Measurements from ENCODE around the gene BRI3. TPM values are rescaled to one million over a fixed set of nuclear protein-coding genes. Genes with fewer than 3 reads are reported as not detected.

Gene BRI3
- total and polyA plus RNA-seq, 10 of the 15 experiments (the other 5 are each of a cell fraction or from before 2014, with no cell fraction given): 4.5 to 56.3 (median 21.5) TPM

DNA sequence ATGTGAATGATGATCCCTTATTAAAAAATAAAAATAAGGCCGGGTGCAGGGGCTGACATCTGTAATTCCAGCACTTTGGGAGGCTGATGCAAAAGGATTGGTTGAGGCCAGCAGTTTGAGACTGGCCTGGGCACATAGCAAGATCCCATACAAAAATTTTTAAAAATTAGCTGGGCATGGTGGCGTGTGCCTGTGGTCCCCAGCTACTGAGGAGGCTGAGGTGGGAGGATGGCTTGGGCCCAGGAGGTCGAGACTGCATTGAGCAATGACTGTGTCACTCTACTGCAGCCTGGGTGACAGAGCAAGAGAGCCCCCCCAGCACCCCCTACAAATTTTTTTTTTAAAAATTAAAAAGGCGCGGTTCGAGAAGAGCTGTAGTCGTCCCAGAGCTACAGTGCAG lies 1.2 kb upstream of the BRI3 start:
- H3K4me3 ChIP-seq: no peak overlapping the region
- H3K79me2 ChIP-seq (ENCODE audit: control insufficient read depth, insufficient read depth, low read length): peaks cover 2% of the 10 kb centered on the region; the same call in 1 of the 2 replicates
- ATAC-seq: no peak
- SMC1A ChIA-PET (ENCODE audit: uncharacterized antibody, unreplicated experiment): no interaction called here
- DNase-seq (ENCODE audit: low read depth, low spot score): no peak
- intact Hi-C loops (cut with micrococcal nuclease; ENCODE audit: unreplicated experiment) (no loop called here), in situ Hi-C loops (cut with MboI) (no loop called here)
- no peaks in the 10 kb centered on the region; a peak in 1 of 4 replicates for H3K36me3 ChIP-seq (ENCODE audit: control insufficient read depth in 2 of 2, insufficient read depth in 2 of 2, low read length in 1 of 2)
- H2AFZ ChIP-seq (ENCODE audit: control insufficient read depth, low read depth, low read length): no peak overlapping the region
- H3K27ac ChIP-seq (ENCODE audit: control insufficient read depth, insufficient read depth): no peak overlapping the region
- CTCF ChIA-PET: interaction anchor here (0.5 to 2.1 kb wide), 2 partner anchors 121 to 561 kb away, joined by 3 to 8 read pairs; partner anchors contain the start of gene BAIAP2L1
- H4K20me1 ChIP-seq (ENCODE audit: control insufficient read depth, insufficient read depth): no peaks in the 10 kb centered on the region
- H3K4me1 ChIP-seq (ENCODE audit: control insufficient read depth, insufficient read depth, low read length): peaks cover 8% of the 10 kb centered on the region
- RAD21 ChIA-PET (ENCODE audit: unreplicated experiment): interaction anchor here (0.6 kb wide), 1 partner anchor 1802 kb away, joined by 3 read pairs; no protein-coding TSS in a partner anchor
- POLR2A ChIA-PET: interaction anchor here (0.5 to 0.6 kb wide), 2 partner anchors 68 to 248 kb away, joined by 3 to 5 read pairs; no protein-coding TSS in a partner anchor
- no peaks in the 10 kb centered on the region for H3K27me3 ChIP-seq (replicated peaks in 1 of 2; ENCODE audit: control insufficient read depth in 2 of 2, insufficient read depth in 2 of 2, low read length in 1 of 2)
- no TSS peak for BruUV-seq (replicated peaks)
- WGBS (ENCODE audit: insufficient coverage, insufficient replicate concordance, low lambda C conversion rate, missing lambda C conversion rate): 86% methylated on average over 7 of the region's 7 CpGs
- H3K9me3 ChIP-seq (replicated peaks; ENCODE audit: control insufficient read depth, insufficient read depth, low read length): no peaks in the 10 kb centered on the region
- peak overlapping the region; percentile 96 for H3K4me2 ChIP-seq (ENCODE audit: control insufficient read depth, insufficient read depth)
- FAIRE-seq: no peak
- TF ChIP-seq ASH2L (IDR thresholded peaks at IDR 0.05; ENCODE audit: borderline replicate concordance, low read depth) (no peak), RCOR1 (conservative IDR thresholded peaks at IDR 0.05; ENCODE audit: low read depth, low read length) (no peak), SRF (IDR thresholded peaks at IDR 0.05; ENCODE audit: low read depth in 2 of 2, low read length in 2 of 2) (no peak), DPF2 (IDR thresholded peaks at IDR 0.05) (no peak), CBX3 (IDR thresholded peaks at IDR 0.05; ENCODE audit: borderline replicate concordance, low read depth) (no peak), ZZZ3 (IDR thresholded peaks at IDR 0.05; ENCODE audit: control insufficient read depth, insufficient read length, low read depth) (no peak), EP300 (IDR thresholded peaks at IDR 0.05; ENCODE audit: borderline replicate concordance in 1 of 2, control insufficient read depth in 1 of 2, low read depth in 2 of 2, low read length in 2 of 2) (no peak), SIN3A (IDR thresholded peaks at IDR 0.05; ENCODE audit: low read depth, low read length) (no peak), NFXL1 (IDR thresholded peaks at IDR 0.05; ENCODE audit: borderline replicate concordance) (no peak), YBX1 (IDR thresholded peaks at IDR 0.05) (no peak), SPI1 (IDR thresholded peaks at IDR 0.05; ENCODE audit: borderline replicate concordance, insufficient read depth, low read depth, low read length) (no peak), STAT3 (IDR thresholded peaks at IDR 0.05; ENCODE audit: low read depth, low read length) (no peak), MYC (IDR thresholded peaks at IDR 0.05; ENCODE audit: insufficient read depth, insufficient read length, insufficient replicate concordance, low read length, severe bottlenecking) (no peak)
- TF ChIP-seq, protein P1, sequence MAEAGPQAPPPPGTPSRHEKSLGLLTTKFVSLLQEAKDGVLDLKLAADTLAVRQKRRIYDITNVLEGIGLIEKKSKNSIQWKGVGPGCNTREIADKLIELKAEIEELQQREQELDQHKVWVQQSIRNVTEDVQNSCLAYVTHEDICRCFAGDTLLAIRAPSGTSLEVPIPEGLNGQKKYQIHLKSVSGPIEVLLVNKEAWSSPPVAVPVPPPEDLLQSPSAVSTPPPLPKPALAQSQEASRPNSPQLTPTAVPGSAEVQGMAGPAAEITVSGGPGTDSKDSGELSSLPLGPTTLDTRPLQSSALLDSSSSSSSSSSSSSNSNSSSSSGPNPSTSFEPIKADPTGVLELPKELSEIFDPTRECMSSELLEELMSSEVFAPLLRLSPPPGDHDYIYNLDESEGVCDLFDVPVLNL (IDR thresholded peaks at IDR 0.05; ENCODE audit: low read depth, low read length): no peak
- TF ChIP-seq, protein P2, sequence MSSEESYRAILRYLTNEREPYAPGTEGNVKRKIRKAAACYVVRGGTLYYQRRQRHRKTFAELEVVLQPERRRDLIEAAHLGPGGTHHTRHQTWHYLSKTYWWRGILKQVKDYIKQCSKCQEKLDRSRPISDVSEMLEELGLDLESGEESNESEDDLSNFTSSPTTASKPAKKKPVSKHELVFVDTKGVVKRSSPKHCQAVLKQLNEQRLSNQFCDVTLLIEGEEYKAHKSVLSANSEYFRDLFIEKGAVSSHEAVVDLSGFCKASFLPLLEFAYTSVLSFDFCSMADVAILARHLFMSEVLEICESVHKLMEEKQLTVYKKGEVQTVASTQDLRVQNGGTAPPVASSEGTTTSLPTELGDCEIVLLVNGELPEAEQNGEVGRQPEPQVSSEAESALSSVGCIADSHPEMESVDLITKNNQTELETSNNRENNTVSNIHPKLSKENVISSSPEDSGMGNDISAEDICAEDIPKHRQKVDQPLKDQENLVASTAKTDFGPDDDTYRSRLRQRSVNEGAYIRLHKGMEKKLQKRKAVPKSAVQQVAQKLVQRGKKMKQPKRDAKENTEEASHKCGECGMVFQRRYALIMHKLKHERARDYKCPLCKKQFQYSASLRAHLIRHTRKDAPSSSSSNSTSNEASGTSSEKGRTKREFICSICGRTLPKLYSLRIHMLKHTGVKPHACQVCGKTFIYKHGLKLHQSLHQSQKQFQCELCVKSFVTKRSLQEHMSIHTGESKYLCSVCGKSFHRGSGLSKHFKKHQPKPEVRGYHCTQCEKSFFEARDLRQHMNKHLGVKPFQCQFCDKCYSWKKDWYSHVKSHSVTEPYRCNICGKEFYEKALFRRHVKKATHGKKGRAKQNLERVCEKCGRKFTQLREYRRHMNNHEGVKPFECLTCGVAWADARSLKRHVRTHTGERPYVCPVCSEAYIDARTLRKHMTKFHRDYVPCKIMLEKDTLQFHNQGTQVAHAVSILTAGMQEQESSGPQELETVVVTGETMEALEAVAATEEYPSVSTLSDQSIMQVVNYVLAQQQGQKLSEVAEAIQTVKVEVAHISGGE (CRISPR knock-in tag; IDR thresholded peaks at IDR 0.05): no peak
- H3K9ac ChIP-seq (ENCODE audit: control insufficient read depth, insufficient read depth, low read length): no peak overlapping the region

All from GM12878 (cell line).